Activated gamma-delta T cell treated with Interleukin-2 at 50 U/mL for 16 hours (primary cell): ENCODE data around the gene SYT11.
"Not testable (repeated sequence)": the region's sequence is repeated elsewhere in the genome, so short reads cannot be mapped to it uniquely, and the experiment has no call there.

Experiments
- DNase-seq: peaks from one replicate; pipeline ENCODE4 v3.0.0-alpha.2; 2020

Gene SYT11

GRCh38 chr1:155861896-155862295, 2.5 kb downstream of the SYT11 start:
- DNase-seq: no peak

- DNase-seq: no peak
Measured at GRCh38 chr1:155864393-155864792, 5.0 kb downstream of the SYT11 start.

- DNase-seq: no peak
Measured at GRCh38 chr1:155867766-155868165, 8.4 kb downstream of the SYT11 start.

GRCh38 chr1:155871390-155871789, 12.0 kb downstream of the SYT11 start:
- DNase-seq: no peak

GRCh38 chr1:155872527-155872926, 13.2 kb downstream of the SYT11 start:
- no peak for DNase-seq

GRCh38 chr1:155873860-155874259, 14.5 kb downstream of the SYT11 start:
- DNase-seq: no peak

GRCh38 chr1:155877945-155878344, 18.6 kb downstream of the SYT11 start:
- no peak for DNase-seq

- DNase-seq: no peak
Measured at GRCh38 chr1:155880251-155880650, 20.9 kb downstream of the SYT11 start.

- DNase-seq: no peak
Measured at GRCh38 chr1:155880950-155881349, 21.6 kb downstream of the SYT11 start.

- DNase-seq: no peak
Measured at GRCh38 chr1:155882235-155882634, 22.9 kb downstream of the SYT11 start.

- DNase-seq: no peak
Measured at GRCh38 chr1:155882766-155883165, 23.4 kb downstream of the SYT11 start.

- DNase-seq: no peak
Measured at GRCh38 chr1:155884031-155884960, 24.9 kb downstream of the SYT11 start.

- DNase-seq: no peak
Measured at GRCh38 chr1:155884982-155885381, 25.6 kb downstream of the SYT11 start.

- no peak for DNase-seq
Measured at GRCh38 chr1:155888481-155888880, 29.1 kb downstream of the SYT11 start.

GRCh38 chr1:155889566-155889965, 30.2 kb downstream of the SYT11 start:
- DNase-seq: no peak

- DNase-seq: no peak
Measured at GRCh38 chr1:155890251-155890650, 30.9 kb downstream of the SYT11 start.

GRCh38 chr1:155892796-155893195, 33.4 kb downstream of the SYT11 start:
- no peak for DNase-seq

- DNase-seq: peak; percentile 5
Measured at GRCh38 chr1:155893389-155894142, 34.2 kb downstream of the SYT11 start.

- not testable (repeated sequence) for DNase-seq
Measured at GRCh38 chr1:155895617-155896016, 36.2 kb downstream of the SYT11 start.

- not testable (repeated sequence) for DNase-seq
Measured at GRCh38 chr1:155896476-155896875, 37.1 kb downstream of the SYT11 start.

- no peak for DNase-seq
Measured at GRCh38 chr1:155897746-155898145, 38.4 kb downstream of the SYT11 start.

- no peak for DNase-seq
Measured at GRCh38 chr1:155898888-155899287, 39.5 kb downstream of the SYT11 start.

- DNase-seq: no peak
Measured at GRCh38 chr1:155899683-155900082, 40.3 kb downstream of the SYT11 start.

GRCh38 chr1:155900161-155900560, 40.8 kb downstream of the SYT11 start:
- DNase-seq: no peak
